ENCODE data around the gene CEP57L1.

The CEP57L1 gene

GRCh38 chr6:109095036-109095834 lies at the start of gene CEP57L1:
Gene CEP57L1, plus strand, starts transcription at chr6:109095507. Its CDS starts 49,715 bp downstream, at chr6:109145222.
- DNase-seq = peak; percentile 92

- DNase-seq = no peak
Measured at GRCh38 chr6:109048176-109048575, 47.1 kb upstream of the CEP57L1 start.

GRCh38 chr6:109048670-109049415 lies 46.5 kb upstream of the CEP57L1 start:
- no peak for DNase-seq

- DNase-seq = no peak
Measured at GRCh38 chr6:109050012-109050411, 45.3 kb upstream of the CEP57L1 start.

GRCh38 chr6:109050447-109051102 lies 44.7 kb upstream of the CEP57L1 start:
- no peak for DNase-seq

- no peak for DNase-seq
Measured at GRCh38 chr6:109051301-109052017, 43.8 kb upstream of the CEP57L1 start.

GRCh38 chr6:109052018-109052651 lies 43.2 kb upstream of the CEP57L1 start:
- DNase-seq = no peak

GRCh38 chr6:109052852-109053251 lies 42.5 kb upstream of the CEP57L1 start:
- no peak for DNase-seq

- DNase-seq = no peak
Measured at GRCh38 chr6:109053336-109053735, 42.0 kb upstream of the CEP57L1 start.

- no peak for DNase-seq
Measured at GRCh38 chr6:109055771-109056235, 39.5 kb upstream of the CEP57L1 start.

- DNase-seq = no peak
Measured at GRCh38 chr6:109056661-109057060, 38.6 kb upstream of the CEP57L1 start.

GRCh38 chr6:109058620-109059019 lies 36.7 kb upstream of the CEP57L1 start:
- no peak for DNase-seq

- no peak for DNase-seq
Measured at GRCh38 chr6:109059153-109059552, 36.2 kb upstream of the CEP57L1 start.

- no peak for DNase-seq
Measured at GRCh38 chr6:109059571-109060021, 35.7 kb upstream of the CEP57L1 start.

GRCh38 chr6:109060571-109060970 lies 34.7 kb upstream of the CEP57L1 start:
- no peak for DNase-seq

GRCh38 chr6:109062216-109062615 lies 33.1 kb upstream of the CEP57L1 start:
- DNase-seq = no peak

- DNase-seq = no peak
Measured at GRCh38 chr6:109062767-109063352, 32.4 kb upstream of the CEP57L1 start.

- no peak for DNase-seq
Measured at GRCh38 chr6:109069746-109070145, 25.6 kb upstream of the CEP57L1 start.

GRCh38 chr6:109071125-109071917 lies 24.0 kb upstream of the CEP57L1 start:
- DNase-seq = no peak

- no peak for DNase-seq
Measured at GRCh38 chr6:109073344-109074132, 21.8 kb upstream of the CEP57L1 start.

Measured in stimulated activated CD4-positive, alpha-beta T cell treated with anti-CD3 and anti-CD28 coated beads, Interleukin-4, amount 100 ng/mL, for 1 hour (primary cell).